HG03460 (cell line): ENCODE measurements around the gene TUFM.
"Not testable (repeated sequence)": the region's sequence is repeated elsewhere in the genome, so short reads cannot be mapped to it uniquely, and the experiment has no call there.

Experiments used
- ATAC-seq: cut with Tn5 transposase; IDR thresholded peaks from one replicate; pipeline ENCODE4 v1.9.1; 2021; ENCODE audit not compliant: unreplicated experiment

Gene TUFM

DNA sequence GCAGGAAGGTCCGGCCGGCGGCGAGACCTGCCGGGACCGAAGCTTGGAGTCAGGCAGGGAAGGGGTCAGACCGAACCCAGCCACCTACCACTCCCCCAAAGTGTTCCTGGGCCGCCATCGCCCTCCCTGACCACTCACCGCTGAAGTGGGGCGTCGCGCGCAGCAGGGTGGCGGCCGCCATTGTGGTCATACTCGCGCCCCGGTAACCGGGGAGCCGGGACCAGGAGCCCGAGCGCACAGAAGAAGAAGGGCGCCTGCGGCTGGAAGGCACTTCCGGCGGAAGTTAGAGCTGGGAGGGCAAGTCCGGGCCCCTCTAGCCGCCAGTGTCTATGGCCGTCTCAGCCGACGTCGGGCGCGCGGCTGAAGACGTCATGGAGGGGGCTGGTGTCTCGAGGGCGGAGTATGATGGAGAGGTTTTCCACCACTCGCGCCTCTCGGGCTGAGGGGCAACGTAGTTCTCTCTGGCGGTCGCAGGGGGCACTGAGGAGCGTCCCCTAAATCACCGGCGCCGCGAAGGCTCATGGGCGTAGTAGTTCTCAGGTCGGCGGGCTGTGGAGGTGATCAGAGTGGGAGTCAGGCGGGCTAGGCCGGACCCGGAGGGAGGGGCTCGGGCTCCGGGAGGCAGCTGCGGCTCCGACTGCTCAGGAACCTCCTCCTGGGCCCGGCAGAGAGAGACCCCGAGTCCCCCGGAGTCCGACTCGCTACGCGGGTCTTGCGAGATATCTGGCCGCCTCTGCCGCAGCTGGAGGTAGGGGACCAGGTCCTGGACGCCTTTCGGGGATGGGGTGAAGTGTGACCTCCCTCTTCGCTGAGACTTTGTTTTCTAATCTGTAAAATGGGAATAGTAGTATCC is at the start of gene TUFM:
Gene TUFM (minus strand): TSS at position 269 of the 853 bp plus-strand sequence. CDS start 79 bp downstream, at position 190.
- ATAC-seq = peak; percentile 94

DNA sequence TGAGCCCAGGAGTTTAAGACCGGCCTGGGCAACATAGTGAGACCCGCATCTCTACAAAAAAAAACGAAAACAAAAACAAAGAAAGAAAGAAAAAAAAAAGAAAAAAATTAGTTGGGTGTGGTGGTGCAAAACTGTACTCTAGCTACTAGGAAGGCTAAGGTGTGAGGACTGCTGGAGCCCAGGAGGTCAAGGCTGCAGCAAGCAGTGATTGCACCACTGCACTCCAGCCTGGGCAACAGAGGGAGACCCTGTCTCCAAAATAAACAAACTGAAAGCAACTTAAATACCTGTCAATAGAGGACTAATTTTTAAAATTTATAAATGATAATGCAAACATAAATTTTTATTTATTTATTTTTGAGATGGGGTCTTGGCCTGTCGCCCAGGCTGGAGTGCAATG is 49.5 kb upstream of the TUFM start:
- no peak for ATAC-seq

- ATAC-seq = no peak
Observed at GRCh38 chr16:28893291-28893690, 47.1 kb upstream of the TUFM start.

- ATAC-seq = no peak
Observed at GRCh38 chr16:28891964-28892890, 46.1 kb upstream of the TUFM start.

DNA sequence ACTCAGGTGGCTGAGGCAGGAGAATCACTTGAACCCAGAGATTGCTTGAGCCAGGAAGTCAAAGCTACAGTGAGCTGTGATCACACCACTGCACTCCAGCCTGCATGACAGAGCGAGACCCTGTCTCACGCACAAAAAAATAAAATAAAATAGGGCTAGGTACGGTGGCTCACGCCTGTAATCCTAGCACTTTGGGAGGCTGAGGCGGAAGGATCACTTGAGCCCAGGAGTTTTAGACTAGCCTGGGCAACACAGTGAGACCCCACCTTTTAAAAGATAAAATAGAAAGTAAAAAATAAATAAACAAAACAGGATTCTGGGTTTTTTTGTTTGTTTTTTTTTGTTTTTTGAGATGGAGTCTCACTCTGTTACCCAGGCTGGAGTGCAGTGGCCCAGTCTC is 44.2 kb upstream of the TUFM start:
- not testable (repeated sequence) for ATAC-seq

- ATAC-seq = no peak
Observed at GRCh38 chr16:28886945-28887344, 40.8 kb upstream of the TUFM start.

GRCh38 chr16:28884045-28884444 is 37.9 kb upstream of the TUFM start:
- ATAC-seq = no peak

DNA sequence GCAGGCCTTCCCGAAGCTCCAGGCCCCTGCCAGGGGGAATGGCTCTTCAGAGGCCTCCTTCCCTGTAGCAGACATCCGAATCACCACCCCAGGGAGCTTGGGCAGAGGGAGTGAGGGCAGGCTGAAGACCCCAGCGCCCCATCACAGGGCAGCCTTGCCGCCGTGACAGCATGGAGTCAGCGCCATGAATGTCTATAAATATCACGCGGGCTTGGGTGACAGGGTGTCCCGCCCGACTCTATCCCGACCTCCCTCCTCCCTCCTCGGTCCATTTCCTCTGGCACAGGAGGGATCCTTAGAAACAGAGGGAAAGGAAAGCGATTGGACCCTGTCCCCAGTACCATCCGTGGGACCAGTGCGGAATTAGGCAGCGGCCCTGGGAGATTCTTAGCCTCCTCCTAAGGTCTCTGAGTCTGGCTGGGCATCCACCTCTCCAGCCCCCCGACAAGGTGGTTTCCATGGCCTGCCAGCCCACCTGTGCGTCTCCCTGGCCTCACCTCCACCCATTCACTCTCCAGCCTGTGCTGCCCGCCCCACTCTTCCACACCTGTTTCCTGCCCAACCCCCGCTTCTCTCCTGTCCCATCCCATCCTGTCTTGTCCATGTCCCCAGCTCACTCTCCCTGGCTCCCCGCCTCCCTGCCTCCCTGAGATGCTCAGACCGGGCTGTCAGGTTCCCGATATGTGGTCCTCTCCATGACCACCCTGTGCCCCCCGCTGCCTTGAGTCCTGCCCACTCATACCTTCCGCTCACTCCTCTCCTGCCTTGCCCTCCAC is 37.3 kb upstream of the TUFM start:
- no peak for ATAC-seq

- ATAC-seq = no peak
Observed at GRCh38 chr16:28882551-28883160, 36.5 kb upstream of the TUFM start.

DNA sequence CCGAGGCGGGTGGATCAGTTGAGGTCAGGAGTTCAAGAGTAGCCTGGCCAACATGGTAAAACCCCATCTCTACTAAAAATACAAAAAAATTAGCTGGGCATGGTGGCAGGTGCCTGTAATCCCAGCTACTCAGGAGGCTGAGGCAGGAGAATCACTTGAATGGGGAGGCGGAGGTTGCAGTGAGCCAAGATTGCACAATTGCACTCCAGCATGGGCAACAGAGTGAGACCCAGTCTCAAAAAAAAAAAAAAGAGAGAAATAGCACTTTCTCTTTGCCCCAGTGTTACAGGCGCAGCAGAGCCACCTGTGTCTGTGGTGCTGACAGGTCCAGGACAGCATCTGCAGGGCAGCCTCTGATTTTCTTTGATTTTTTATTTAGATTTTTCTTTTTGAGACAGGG is 35.4 kb upstream of the TUFM start:
- ATAC-seq = not testable (repeated sequence)

DNA sequence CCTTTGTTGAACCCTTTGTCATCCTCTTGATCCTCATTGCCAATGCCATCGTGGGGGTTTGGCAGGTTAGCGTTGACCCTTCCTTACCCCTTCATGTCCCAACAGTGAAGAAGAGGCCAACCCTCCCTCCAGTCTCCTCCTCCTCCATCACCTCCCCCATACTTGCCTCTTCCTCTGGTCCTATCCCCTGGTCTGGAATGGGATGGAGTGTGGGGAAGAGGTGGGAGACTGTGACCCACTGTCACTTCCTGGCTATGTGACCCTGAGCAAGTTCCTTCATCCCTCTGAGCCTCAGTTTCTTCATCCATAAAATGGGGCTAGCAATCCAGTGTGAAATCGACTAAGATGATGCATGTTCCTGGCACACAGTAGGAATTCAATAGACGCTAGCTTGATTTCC is 34.8 kb upstream of the TUFM start:
- no peak for ATAC-seq

DNA sequence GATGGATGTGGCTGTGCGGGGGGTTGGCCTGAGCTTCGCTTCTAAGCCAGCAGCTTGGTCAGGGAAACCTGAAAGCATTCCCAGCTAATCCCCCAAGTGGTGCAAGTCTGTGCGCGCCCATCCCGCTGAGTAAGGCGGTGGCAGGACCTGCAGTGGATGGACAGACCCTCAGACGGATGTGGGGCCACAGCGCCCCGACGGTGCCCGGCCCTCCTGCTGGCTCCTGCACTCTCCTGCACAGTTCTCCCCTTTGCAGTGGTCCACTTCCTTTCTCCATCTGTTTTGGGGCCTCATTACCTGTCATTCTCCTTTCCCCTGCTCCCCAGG is 34.4 kb upstream of the TUFM start:
- ATAC-seq = no peak

GRCh38 chr16:28879841-28880588 is 33.9 kb upstream of the TUFM start:
- ATAC-seq = peak; percentile 92

DNA sequence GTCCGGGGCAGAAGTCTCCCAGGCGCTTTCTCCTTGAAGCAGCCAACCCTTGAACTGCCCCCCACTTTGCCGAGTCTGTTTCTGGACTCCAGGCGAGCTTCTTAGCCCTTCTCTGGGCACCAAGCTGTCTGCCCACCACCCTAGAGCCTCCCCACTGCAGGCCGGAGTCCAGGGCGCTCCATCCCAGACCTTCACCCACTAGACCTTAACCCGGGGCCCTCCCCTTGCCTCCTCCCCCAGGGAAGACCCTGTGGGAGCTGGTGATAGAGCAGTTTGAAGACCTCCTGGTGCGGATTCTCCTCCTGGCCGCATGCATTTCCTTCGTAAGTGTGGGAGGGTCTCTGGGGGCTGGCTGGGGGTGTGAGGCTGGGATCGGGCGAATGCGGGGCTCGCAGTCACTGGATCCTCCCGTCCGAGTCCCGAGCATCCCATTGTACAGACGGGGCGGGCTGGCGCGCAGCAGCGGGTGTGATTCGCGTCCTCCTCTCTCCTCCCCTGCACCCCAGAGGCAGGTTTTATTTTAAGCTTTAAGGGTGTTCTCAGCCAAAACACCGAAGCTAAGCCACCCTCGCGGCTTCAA is 33.2 kb upstream of the TUFM start:
- peak; percentile 31 for ATAC-seq

GRCh38 chr16:28878083-28878926 is 32.2 kb upstream of the TUFM start, which contains the start of gene ATP2A1:
Gene ATP2A1, plus strand, starts transcription at chr16:28878488. Its CDS starts 184 bp downstream, at chr16:28878672.
- ATAC-seq = no peak

GRCh38 chr16:28877655-28878000 is 31.5 kb upstream of the TUFM start:
- ATAC-seq = no peak

DNA sequence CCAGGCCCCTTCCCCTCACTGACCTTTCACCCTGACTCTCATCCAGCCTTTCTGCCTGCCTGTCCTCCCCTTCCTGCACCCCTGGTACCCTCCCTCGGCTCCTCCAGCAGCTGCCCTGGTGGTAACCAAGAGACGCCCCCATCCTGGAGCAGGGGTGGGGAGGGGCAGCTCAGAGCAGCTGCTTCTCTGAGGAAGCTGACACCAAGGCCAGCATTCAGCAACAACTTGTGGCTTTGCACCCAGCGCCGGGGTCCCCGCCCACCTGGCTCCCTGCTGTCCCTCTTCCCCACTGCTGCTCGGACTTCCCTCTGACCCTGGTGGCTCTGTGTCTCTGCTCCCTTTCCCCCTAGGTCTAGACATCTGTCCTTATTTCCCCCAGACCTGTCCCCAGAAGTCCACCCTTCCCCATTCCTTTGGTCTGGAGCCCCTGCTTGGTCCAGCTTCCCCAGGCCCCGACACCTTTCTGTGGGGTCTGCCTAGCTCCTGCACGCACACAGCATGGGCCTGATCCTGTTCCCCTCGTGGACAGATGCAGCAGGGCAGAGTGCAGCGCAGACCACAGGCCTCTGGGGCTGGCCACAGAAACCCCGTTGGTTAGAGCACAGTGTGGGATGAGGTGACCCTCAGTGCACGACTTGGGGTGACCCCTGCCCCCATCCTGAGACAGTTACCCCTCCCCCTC is 31.0 kb upstream of the TUFM start:
- ATAC-seq = no peak

DNA sequence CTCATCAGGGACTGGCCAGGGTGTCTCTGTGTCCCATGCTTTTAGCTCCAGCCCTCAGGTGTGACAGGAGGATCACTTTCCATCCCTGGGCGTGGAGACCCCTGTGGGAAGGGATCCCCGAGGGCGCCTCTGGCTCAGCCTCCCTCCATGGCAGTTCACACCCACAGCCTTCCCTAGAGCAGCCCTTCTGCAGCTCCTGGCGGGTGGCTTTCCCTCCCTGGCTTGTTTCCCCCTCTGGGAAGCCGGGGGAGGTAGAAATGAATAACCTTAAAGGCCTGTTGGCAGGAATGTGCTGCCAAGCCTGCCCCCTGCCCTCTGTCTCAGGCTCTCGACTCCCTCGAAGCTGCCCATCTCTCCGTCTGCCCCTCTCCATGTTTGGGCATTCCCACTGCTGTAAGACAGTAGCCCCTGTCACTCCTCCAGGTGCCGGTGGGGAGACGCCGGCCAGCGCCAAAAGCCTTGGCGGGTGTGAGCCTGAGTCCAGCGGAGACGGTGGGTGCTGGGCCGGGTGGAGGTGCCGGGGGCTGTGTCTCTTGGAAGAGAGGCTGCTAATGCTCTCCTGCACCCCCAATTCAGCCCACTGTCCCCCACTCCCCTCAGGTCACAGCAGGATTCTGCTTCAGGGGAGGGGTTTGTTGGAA is 30.0 kb upstream of the TUFM start:
- ATAC-seq = no peak
